ENCODE data around the gene SORCS2. TPM values are rescaled to one million over a fixed set of nuclear protein-coding genes. Genes with fewer than 3 reads are reported as not detected.

Gene SORCS2
- total RNA-seq, 2 donors from 2014 or later, result 0.68 to 0.92 TPM

DNA sequence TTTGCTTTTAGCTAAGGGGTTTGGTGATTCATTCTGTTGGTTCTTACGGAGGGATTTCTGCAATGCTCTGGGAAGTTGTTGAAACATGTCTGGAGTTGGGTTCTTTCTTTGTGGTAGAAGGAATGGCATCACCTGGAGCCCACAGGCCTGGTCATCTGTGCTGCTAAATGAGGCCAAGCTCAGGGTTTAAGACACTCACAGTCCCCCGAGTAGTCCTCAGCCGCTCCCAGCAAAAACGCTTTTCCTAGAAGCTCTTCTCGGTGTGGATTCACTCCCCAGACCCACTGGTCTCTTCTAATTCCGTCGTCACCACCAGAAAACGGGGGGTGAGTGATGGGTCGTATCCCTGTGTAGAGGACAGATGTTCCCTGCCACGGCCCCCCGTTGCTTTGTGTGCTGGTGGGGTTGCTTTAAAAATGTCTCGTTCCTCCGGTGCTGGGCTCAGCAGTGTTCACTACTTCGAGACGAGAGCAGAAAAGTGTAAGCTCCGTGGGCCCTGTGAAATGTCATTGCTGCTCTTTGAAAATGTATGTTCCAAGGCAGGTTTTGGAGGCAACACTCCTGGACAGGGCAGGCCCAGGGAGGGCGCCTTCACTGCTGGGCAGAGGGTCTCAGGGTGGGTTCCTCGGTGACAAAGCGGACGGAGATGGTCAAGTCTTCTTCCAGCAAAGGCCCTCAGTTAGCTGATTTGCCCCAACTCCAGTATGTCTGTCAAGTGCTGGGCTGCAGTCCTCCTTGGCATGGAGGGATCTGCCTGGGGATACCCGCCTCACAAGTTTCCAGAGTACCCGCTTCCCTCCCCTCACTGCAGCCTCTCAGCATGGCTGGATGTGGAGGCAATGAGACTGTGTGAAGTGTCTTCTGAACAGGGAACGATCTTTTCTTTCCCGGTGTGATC is 205.1 kb downstream of the SORCS2 start:
- no peaks in the 10 kb centered on the region for H3K27me3 ChIP-seq (replicated peaks; ENCODE audit: insufficient read depth)
- H3K27ac ChIP-seq, result no peak overlapping the region
- ATAC-seq (ENCODE audit: insufficient number of reproducible peaks, low FRiP score, low read depth) (no peak), DNase-seq (ENCODE audit: low spot score) (no peak)
- H3K4me1 ChIP-seq (ENCODE audit: control insufficient read depth in 1 of 2, low read depth in 2 of 2), result no peaks in the 10 kb centered on the region
- H3K4me3 ChIP-seq, result no peak overlapping the region
- H3K9me3 ChIP-seq, result no peaks in the 10 kb centered on the region
- no peak for TF ChIP-seq CTCF (IDR thresholded peaks at IDR 0.05)
- no peaks in the 10 kb centered on the region for H3K36me3 ChIP-seq

DNA sequence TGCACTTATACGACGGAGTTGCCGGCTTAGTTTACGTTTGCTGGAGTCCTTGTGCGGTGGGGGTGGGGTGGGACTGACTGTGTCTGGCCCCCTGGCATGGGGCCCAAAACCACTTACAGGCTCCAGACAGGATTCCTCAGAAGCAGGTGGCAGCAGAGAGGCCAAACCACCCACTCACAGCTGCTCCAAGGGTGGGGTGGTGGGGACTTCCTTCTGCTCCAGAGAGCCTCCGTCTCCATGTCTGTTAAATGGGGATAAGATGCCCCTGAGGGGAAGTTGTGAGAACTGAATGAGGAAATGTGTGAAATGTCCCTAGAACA is 205.7 kb downstream of the SORCS2 start:
- no peak for DNase-seq (ENCODE audit: low spot score)
- no peaks in the 10 kb centered on the region for H3K27me3 ChIP-seq (replicated peaks; ENCODE audit: insufficient read depth)
- H3K4me3 ChIP-seq, result no peak overlapping the region
- H3K36me3 ChIP-seq, result no peaks in the 10 kb centered on the region
- no peak overlapping the region for H3K27ac ChIP-seq
- H3K9me3 ChIP-seq, result no peaks in the 10 kb centered on the region
- H3K4me1 ChIP-seq (ENCODE audit: control insufficient read depth in 1 of 2, low read depth in 2 of 2), result peaks cover 0 to 2% of the 10 kb centered on the region in 2 donors
- TF ChIP-seq CTCF (IDR thresholded peaks at IDR 0.05), result no peak
- no peak for ATAC-seq (ENCODE audit: insufficient number of reproducible peaks, low FRiP score, low read depth)

GRCh38 chr4:7398788-7399439 is 206.6 kb downstream of the SORCS2 start:
- no peak for DNase-seq (ENCODE audit: low spot score)
- Histone ChIP-seq H3K27me3 (replicated peaks; ENCODE audit: insufficient read depth) (no peaks in the 10 kb centered on the region), H3K4me3 (no peak overlapping the region), H3K9me3 (no peaks in the 10 kb centered on the region), H3K4me1 (ENCODE audit: control insufficient read depth in 1 of 2, low read depth in 2 of 2) (peaks cover 0 to 6% of the 10 kb centered on the region in 2 donors), H3K36me3 (no peaks in the 10 kb centered on the region), H3K27ac (no peak overlapping the region)
- no peak for ATAC-seq (ENCODE audit: insufficient number of reproducible peaks, low FRiP score, low read depth)
- no peak for TF ChIP-seq CTCF (IDR thresholded peaks at IDR 0.05)

GRCh38 chr4:7399440-7400234 is 207.3 kb downstream of the SORCS2 start:
- H3K27me3 ChIP-seq (replicated peaks; ENCODE audit: insufficient read depth), result no peaks in the 10 kb centered on the region
- H3K9me3 ChIP-seq, result no peaks in the 10 kb centered on the region
- H3K36me3 ChIP-seq, result no peaks in the 10 kb centered on the region
- DNase-seq (ENCODE audit: low spot score) (no peak), ATAC-seq (ENCODE audit: insufficient number of reproducible peaks, low FRiP score, low read depth) (no peak)
- H3K4me3 ChIP-seq, result no peak overlapping the region
- no peak for TF ChIP-seq CTCF (IDR thresholded peaks at IDR 0.05)
- peaks cover 0 to 6% of the 10 kb centered on the region in 2 donors for H3K4me1 ChIP-seq (ENCODE audit: control insufficient read depth in 1 of 2, low read depth in 2 of 2)
- H3K27ac ChIP-seq, result no peak overlapping the region
